Activated CD8-positive, alpha-beta memory T cell treated with anti-CD3 and anti-CD28 coated beads, Interleukin-2, amount 50 U/mL, for 1 hour (primary cell): Measurements from ENCODE around the gene SCGB2B2.
"Not testable (repeated sequence)": the region's sequence is repeated elsewhere in the genome, so short reads cannot be mapped to it uniquely, and the experiment has no call there.

Source experiments
- DNase-seq: peaks from one replicate; pipeline ENCODE4 v3.0.0-alpha.2; 2020; ENCODE audit errors: extremely low read depth

SCGB2B2 gene

DNA sequence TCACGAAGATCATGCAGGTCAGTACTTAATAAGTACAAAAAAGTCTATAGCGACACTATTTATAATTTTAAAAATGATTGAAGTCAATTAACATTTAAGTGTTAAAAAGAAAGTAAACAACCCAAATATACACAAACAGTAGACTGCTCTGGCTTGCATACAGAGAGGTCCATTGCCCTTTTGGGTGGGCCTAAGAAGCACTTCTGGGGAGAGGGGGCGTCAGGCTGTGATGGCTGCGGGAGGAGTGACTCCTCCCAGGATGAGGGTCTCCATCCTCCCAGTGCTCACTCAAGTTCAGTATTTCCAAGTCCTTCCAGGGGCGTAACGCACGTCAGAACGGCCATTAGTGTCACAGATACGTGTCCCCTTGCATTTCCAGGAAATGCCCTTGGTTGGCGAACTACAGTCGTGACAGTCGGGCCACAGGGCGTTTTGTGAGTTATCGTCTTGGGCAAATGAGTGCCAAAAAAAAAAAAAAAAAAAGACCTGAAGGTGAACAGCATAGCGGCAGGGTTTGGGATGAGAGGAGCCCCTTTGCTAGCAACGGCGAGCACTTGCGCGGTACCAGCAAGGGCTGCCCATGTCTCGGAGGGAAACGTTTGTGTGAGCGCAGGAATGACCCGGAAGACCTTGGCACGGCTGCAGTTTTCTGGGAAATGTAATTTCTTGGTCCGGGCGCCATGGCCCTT is at the start of gene SCGB2B2:
TSS of gene SCGB2B2 (minus strand) at position 463 of the 689 bp plus-strand sequence. CDS start 82,596 bp downstream, outside the sequence.
- peak; percentile 59 for DNase-seq

GRCh38 chr19:34725400-34725799 is 48.4 kb upstream of the SCGB2B2 start:
- no peak for DNase-seq

GRCh38 chr19:34722353-34722752 is 45.4 kb upstream of the SCGB2B2 start:
- no peak for DNase-seq

GRCh38 chr19:34715357-34715756 is 38.4 kb upstream of the SCGB2B2 start:
- DNase-seq, result no peak

- DNase-seq, result no peak
Observed at GRCh38 chr19:34713262-34713637, 36.3 kb upstream of the SCGB2B2 start.

GRCh38 chr19:34712395-34713261 is 35.7 kb upstream of the SCGB2B2 start:
- DNase-seq, result peak; percentile 50

DNA sequence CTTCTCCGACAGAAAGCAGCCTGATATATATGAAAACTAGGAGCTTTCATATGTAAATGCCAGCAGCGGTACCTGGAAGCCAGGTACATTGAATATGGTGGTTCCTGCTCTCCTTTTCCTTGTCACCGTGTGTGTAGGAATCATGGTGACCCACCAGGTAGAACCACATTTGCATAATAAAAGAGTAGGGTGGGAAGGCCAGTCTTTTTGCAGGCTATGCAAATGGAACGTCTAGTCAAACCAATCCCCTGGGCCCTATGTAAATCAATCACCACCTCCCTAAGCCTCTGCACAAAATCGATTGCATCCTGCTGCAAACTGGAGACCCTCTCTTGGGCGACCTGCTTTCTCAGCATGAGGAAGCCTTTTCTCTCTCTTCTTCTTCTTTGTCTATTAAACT is 34.9 kb upstream of the SCGB2B2 start:
- DNase-seq, result no peak

- DNase-seq, result no peak
Observed at GRCh38 chr19:34707661-34708060, 30.7 kb upstream of the SCGB2B2 start.

DNA sequence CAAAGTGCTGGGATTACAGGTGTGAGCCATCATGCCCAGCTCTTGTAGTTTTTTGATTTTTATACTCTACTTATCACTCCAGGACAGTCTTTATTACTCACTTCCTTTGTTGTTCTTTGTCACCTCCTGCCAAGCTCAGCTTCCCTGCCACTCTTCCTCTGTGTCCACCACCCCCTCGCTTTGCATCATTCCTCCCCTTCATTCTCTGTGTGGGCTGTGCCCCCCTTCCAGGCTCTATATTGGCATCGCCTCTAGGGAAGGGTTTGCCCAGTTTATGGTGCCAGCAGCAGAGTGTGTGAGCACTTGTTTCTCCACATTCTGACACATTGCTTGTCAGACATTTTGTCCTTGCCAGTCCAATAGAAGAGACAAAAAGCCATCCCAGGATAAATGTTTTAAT is 15.6 kb upstream of the SCGB2B2 start:
- no peak for DNase-seq

- DNase-seq, result no peak
Observed at GRCh38 chr19:34690372-34690771, 13.4 kb upstream of the SCGB2B2 start.

- no peak for DNase-seq
Observed at GRCh38 chr19:34688592-34688991, 11.6 kb upstream of the SCGB2B2 start.

DNA sequence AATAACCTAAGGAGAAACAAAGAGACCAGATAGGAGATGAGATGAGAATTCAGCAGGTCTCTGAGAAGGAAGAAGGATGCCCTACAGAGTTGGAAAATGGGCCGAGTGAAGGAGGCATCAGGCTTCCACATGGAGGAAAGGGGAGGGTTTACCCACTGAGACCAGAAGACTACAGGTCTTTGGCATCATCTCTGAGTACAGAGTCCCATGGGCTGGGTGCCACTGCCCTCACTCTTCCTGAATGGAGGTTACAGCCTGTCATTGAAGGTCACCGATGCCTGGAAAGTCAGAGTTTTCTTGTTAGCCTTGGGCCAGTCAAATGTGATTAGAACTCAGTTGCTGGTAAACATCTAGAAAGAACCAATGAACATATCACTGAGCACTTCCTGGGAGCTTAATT is 10.4 kb upstream of the SCGB2B2 start:
- no peak for DNase-seq

GRCh38 chr19:34686455-34686854 is 9.5 kb upstream of the SCGB2B2 start:
- DNase-seq, result no peak

- not testable (repeated sequence) for DNase-seq
Observed at GRCh38 chr19:34685266-34685665, 8.3 kb upstream of the SCGB2B2 start.

DNA sequence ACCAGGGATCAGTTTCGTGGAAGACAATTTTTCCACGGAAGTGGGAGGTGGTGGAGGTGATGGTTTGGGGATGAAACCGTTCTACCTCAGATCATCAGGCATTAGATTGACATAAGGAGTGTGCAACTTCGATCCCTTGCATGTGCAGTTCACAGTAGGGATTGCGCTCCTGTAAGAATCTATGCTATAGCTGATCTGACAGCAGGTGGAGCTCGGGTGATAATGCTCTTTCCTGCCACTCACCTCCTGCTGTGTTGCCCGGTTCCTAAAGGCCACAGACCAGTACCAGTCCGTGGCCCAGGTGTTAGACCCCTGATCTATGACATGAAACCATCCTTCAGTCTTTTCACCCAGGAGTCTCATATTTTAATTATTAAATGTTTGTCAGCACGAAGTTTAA is 4.5 kb upstream of the SCGB2B2 start:
- no peak for DNase-seq

DNA sequence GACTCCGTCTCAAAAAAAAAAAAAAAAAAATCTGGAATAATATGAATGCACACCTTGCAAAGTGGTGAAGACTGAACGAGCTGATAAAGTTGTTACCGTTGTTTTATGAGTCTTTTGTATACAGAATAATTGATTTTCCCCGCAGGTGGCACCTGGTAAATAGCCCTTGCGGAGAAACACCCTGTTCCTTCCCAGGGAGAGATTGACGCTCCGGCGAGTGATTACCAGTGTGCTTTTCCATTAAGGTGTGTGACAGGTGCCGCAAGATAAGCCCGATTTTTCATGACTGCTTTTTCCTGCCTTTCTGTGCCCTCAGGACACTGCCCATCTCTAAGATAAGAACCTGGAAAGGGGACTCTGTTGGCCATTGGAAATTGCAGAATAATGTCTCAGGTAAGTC is 1.5 kb upstream of the SCGB2B2 start:
- no peak for DNase-seq

- no peak for DNase-seq
Observed at GRCh38 chr19:34678085-34678412, 1.1 kb upstream of the SCGB2B2 start.

GRCh38 chr19:34677386-34678084 is 576 bp upstream of the SCGB2B2 start, which contains the start of gene ZNF302:
Gene ZNF302 (plus strand): TSS chr19:34677678. CDS start chr19:34678805, 1,127 bp downstream.
- peak; percentile 83 for DNase-seq

DNA sequence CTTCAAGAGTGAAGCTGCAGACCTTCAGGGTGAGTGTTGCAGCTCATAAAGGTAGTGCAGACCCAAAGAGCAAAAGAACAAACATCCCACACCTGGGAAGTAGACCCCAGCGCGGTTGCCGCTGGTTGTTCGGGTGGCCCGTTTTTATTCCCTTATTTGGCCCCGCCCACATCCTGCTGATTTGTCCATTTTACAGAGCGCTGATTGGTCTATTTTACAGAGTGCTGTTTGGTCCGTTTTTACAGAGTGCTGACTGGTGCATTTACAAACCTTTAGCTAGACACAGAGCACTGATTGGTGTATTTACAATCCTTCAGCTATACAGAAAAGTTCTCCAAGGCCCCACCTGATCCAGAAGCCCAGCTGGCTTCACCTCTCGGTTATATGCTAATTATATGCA is 1.0 kb downstream of the SCGB2B2 start:
- no peak for DNase-seq

DNA sequence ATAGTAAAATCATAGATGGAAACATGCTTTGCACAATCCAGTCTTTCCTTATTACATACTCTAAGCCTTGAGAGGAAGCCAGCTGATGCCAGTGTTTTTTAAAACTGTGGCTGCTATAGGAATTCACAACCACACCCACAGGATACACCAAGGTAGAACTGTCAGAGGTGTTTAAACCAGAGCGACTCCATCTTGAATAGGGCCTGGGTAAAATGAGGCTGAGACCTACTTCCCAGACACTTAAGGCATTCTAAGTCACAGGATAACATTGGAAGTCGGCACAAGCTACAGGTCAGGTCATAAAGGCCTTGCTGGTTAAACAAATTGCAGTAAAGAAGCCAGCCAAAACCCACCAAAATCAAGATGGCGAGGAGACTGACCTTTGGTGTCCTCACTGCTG is 1.7 kb downstream of the SCGB2B2 start:
- DNase-seq, result no peak

- no peak for DNase-seq
Observed at GRCh38 chr19:34673590-34673989, 3.4 kb downstream of the SCGB2B2 start.

DNA sequence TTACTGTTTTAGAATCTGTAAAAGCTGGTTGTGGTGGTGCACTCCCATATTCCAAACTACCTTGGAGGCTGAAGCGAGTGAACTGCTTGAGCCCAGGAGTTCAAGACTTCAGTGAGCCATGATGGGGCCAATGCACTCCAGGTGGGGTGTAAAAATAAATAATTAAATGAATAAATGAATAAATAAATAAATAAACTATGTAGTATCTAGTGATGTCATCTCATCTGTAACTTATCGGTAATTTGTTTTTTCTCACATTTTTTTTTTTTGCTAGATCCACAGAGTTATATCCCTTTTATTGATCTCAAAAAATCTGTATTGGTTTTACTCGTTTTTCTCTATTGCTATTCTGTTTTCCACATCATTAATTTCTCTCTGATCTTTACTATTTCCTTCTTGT is 5.0 kb downstream of the SCGB2B2 start:
- DNase-seq, result no peak

DNA sequence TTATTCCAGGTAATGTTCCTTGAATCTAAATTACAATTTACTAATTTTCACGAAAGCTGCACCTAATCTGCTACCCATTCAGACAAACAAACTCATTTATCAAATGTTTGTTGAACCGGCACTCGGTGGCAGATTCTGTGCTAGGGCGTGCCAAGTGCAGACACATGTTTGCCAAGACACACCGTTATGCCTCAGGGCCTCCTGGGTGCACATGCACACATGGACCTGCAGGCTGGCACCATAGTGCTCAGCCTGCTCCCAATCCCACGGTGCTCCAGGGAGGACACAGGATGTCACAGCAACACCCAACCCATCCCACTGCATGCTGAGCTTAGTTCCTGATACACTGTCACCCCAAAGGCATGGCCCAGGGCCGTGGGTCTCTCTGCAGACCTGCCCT is 7.7 kb downstream of the SCGB2B2 start:
- DNase-seq, result no peak
